ENCODE measurements around the gene FEM1B.

GRCh38 chr15:68281008-68281407, 3.5 kb downstream of the FEM1B start:
- TF ChIP-seq POLR2AphosphoS5 (IDR thresholded peaks at IDR 0.05; ENCODE audit: low read depth, low read length) (no peak), POLR2A (IDR thresholded peaks at IDR 0.05; ENCODE audit: low read depth, low read length) (no peak), TAF1 (IDR thresholded peaks at IDR 0.05; ENCODE audit: low read depth, low read length) (no peak), SPI1 (IDR thresholded peaks at IDR 0.05; ENCODE audit: low read depth, low read length) (no peak)
